Lung (tissue), 12 donors: ENCODE results near the gene PRKCQ. TPM values are rescaled to one million over a fixed set of nuclear protein-coding genes. Genes with fewer than 3 reads are reported as not detected.

Experiments used
- ATAC-seq: fragments of 200-7000 bp; cut with Tn5 transposase; one replicate; pipeline ENCODE4 v1.9.1; 2020; ENCODE audit warnings: moderate number of reproducible peaks; ENCODE audit not compliant: insufficient read depth, low FRiP score
- DNase-seq, 3 donors: peaks; one replicate each; pipeline ENCODE4 v3.0.0-alpha.2; 2013 to 2017
- H3K27ac ChIP-seq, 2 donors: one replicate each; pipeline ENCODE4 v1.5.1; 2013; ENCODE audit warnings: mild to moderate bottlenecking in 2 of 2, moderate library complexity in 2 of 2, control low read depth in 1 of 2, inconsistent platforms in 1 of 2, low read depth in 1 of 2, low read length in 1 of 2
- H3K27me3 ChIP-seq, 3 donors: one replicate each; pipeline ENCODE4 v1.5.1; 2013; ENCODE audit warnings: low read length in 2 of 3; ENCODE audit not compliant: control insufficient read depth in 3 of 3, insufficient read depth in 3 of 3
- H3K36me3 ChIP-seq, 4 donors: one replicate each; pipeline ENCODE4 v1.5.1; 2013; ENCODE audit warnings: low read length in 4 of 4, mild to moderate bottlenecking in 1 of 4, moderate library complexity in 1 of 4; ENCODE audit not compliant: control insufficient read depth in 4 of 4, insufficient read depth in 4 of 4
- H3K4me1 ChIP-seq, 5 donors: one replicate each; pipeline ENCODE4 v1.5.1; 2013; ENCODE audit warnings: low read length in 5 of 5, mild to moderate bottlenecking in 2 of 5, moderate library complexity in 1 of 5; ENCODE audit not compliant: control insufficient read depth in 5 of 5, insufficient read depth in 5 of 5
- H3K4me3 ChIP-seq: one replicate; pipeline ENCODE4 v1.5.1; 2013; ENCODE audit warnings: mild to moderate bottlenecking, control low read depth, moderate library complexity
- H3K9ac ChIP-seq, 2 donors: one replicate each; pipeline ENCODE4 v1.5.1; 2013; ENCODE audit warnings: low read length in 2 of 2, control low read depth in 1 of 2; ENCODE audit not compliant: insufficient read depth in 1 of 2
- H3K9me3 ChIP-seq, 4 donors: one replicate each; pipeline ENCODE4 v1.5.1; 2013; ENCODE audit warnings: low read length in 3 of 4, mild to moderate bottlenecking in 1 of 4, moderate library complexity in 1 of 4; ENCODE audit not compliant: control insufficient read depth in 4 of 4, insufficient read depth in 3 of 4
- CTCF ChIP-seq: IDR thresholded peaks from 2 replicates; pipeline ENCODE4 v1.5.1; 2012; ENCODE audit warnings: mild to moderate bottlenecking; ENCODE audit errors: control extremely low read depth, extremely low read depth
- WGBS, 2 donors: extraction: QIAGEN DNeasy Blood & Tissue Kit; methylation state at CpG; one replicate each; pipeline ENCODE4 v1.1.7; 2013; 5-methylcytosine and 5-hydroxymethylcytosine counted together
- polyA plus RNA-seq, 2 donors: library from polyadenylated mRNA; stranded (reverse); fragments of 200-250 nt; gene quantifications; one replicate each; pipeline ENCODE4 v1.2.1, GENCODE V29; 2013
- total RNA-seq, 2 donors: library from RNA; depleted of rRNA in 1 of 2; stranded (reverse); fragments of >200 nt in 1 of 2; gene quantifications; one replicate each; pipeline ENCODE4 v1.2.1, GENCODE V29; 2014 to 2021
- donor health status: control.
- donor health status: control.
- donor health status: Bipolar disorder and iron deficiency.
- donor health status: healthy.
- donor health status: DM: yes; HTN: yes; CAD: no.

The PRKCQ gene
- total and polyA plus RNA-seq, 4 donors: 2.8 to 9.1 (median 7.2) TPM

DNA sequence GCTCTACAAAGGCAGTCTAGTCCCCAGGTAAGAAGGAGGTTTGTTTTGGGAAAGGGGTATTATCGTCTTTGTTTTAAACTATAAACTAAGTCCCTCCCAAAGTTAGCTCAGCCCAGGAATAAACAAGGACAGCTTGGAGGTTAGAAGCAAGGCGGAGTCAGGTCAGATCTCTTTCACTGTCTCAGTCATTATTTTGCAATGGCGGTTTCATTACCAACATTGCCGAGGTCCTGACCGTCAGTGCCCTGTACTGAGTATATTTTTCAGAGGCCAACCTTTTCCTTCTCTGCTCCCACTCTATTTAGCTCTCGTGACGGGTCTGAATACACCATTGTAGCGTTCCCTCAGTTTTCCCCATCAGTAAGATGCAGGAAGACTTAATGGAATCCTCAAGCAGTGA, 184.5 kb downstream of the PRKCQ start:
- TF ChIP-seq CTCF: no peak
- Histone ChIP-seq H3K4me3 (no peak overlapping the region), H3K4me1 (peaks cover 0 to 5% (median 0%) of the 10 kb centered on the region in 5 donors), H3K27ac (no peak overlapping the region), H3K9ac (no peak overlapping the region), H3K27me3 (no peaks in the 10 kb centered on the region), H3K36me3 (no peaks in the 10 kb centered on the region), H3K9me3 (peaks cover 0 to 3% (median 0%) of the 10 kb centered on the region in 4 donors)
- DNase-seq (no peak), ATAC-seq (no peak)
- WGBS, 2 donors: 54 to 75% methylated on average over 8 of the region's 8 CpGs

DNA sequence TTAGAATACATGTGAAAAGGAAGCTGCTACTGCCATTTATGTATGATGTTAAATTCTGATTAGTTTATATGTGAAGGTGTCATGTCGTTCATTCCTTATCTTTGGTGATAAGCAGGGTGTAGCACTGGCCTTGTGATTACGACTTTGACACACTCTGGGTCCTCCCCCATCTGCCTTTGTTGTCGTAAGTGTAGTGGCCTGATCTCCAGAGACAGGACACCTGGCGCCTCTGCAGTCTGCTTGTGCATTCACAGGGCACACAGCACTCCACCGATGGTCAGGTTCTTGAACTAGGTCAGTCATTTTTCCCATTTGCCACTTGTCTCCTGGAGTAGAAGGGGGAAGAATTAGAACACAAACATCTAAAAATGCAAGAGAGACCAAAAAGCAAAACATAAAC, 186.0 kb downstream of the PRKCQ start:
- 56 to 77% methylated on average over 5 of the region's 5 CpGs for WGBS, 2 donors
- Histone ChIP-seq H3K27ac (no peak overlapping the region), H3K36me3 (no peaks in the 10 kb centered on the region), H3K4me1 (no peaks in the 10 kb centered on the region), H3K9ac (no peak overlapping the region), H3K27me3 (no peaks in the 10 kb centered on the region), H3K4me3 (no peak overlapping the region), H3K9me3 (peaks cover 0 to 10% (median 3%) of the 10 kb centered on the region in 4 donors)
- DNase-seq: no peak
- no peak for ATAC-seq
- no peak for TF ChIP-seq CTCF

DNA sequence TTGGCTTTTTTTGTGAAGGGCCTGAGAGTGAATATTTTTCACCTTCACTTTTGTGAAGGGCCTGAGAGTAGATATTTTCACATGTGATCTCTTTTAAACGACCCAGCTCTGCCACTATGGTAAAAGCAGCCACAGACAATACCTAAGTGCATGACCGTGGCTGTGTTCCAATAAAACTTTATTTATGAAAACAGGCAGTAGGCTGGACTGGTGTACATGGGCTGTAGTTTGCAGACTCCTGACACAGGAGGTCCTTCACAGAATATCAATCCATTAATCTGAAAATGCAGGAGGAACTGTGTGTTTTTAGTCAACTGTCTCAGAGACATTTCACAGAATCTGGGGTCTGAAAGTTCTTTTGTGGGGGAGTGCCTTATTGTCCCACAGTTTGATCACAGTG, 186.9 kb downstream of the PRKCQ start:
- H3K9ac ChIP-seq: no peak overlapping the region
- no peaks in the 10 kb centered on the region for H3K36me3 ChIP-seq
- no peaks in the 10 kb centered on the region for H3K27me3 ChIP-seq
- WGBS, 2 donors: 77 to 86% methylated on average over 2 of the region's 2 CpGs
- H3K27ac ChIP-seq: no peak overlapping the region
- no peak for TF ChIP-seq CTCF
- H3K9me3 ChIP-seq: peaks cover 0 to 12% (median 5%) of the 10 kb centered on the region in 4 donors
- no peak overlapping the region for H3K4me3 ChIP-seq
- no peaks in the 10 kb centered on the region for H3K4me1 ChIP-seq
- DNase-seq: no peak
- no peak for ATAC-seq

DNA sequence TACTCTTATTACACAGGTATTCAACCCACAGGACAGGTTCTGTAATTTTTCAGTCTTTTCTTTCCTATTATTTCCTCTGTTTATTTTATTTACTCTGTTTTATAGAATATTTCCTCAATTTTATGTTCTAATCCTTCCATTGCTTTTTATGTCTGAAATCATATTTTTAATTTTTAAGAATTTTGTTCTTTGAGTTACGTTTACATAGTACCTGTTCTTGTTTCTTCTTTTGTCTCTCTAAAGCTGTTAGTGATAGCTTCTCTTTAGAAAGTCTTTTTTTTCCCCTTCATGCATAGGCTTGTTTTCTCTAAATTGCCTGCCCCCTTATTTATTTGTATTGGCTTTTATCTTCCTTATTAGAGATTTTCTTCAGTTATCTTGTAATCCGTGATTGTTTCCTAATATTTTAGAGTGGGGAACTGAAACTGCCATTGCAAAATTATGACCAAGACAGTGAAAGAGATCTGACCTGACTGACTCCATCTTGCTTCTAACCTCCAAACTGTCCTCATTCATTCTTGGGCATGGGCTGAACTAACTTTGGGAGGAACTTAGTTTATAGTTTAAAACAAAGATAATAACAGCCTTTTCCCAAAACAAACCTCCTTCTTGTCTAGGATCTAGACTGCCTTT, 189.7 kb downstream of the PRKCQ start:
- DNase-seq: no peak
- H3K27ac ChIP-seq: no peak overlapping the region
- 70 to 83% methylated on average over 2 of the region's 2 CpGs for WGBS, 2 donors
- no peaks in the 10 kb centered on the region for H3K36me3 ChIP-seq
- ATAC-seq: no peak
- TF ChIP-seq CTCF: no peak
- H3K27me3 ChIP-seq: no peaks in the 10 kb centered on the region
- H3K9ac ChIP-seq: no peak overlapping the region
- no peak overlapping the region for H3K4me3 ChIP-seq
- H3K4me1 ChIP-seq: peaks cover 0 to 1% (median 0%) of the 10 kb centered on the region in 5 donors
- H3K9me3 ChIP-seq: peaks cover 0 to 12% (median 5%) of the 10 kb centered on the region in 4 donors
